ENCODE data around the gene KASH5.
A peak's percentile ranks its signal among the peaks of the same experiment; 100 is the strongest.

KASH5 gene

DNA sequence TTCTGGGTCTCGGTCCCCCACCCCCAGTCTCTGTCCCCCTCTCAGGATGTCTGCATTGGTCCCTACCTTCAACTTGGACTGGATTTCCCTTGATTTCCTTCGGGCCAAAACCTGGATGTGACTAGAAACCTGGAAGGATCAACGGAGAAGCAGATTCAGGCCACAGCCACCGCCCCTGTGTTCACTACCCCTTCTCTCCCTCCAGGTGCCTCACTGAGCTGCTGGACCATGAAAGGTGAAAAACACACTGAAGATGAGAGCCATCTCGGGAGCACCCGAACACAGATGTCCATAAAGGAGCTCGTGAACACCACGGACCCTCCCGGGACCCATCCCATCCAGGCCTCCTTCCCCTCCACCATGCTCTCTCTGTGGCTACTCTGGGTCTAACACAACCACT, 30.9 kb upstream of the KASH5 start:
- H3K27ac ChIP-seq = no peak overlapping the region
- H3K36me3 ChIP-seq = peaks cover 26% of the 10 kb centered on the region
- H3K9me3 ChIP-seq (ENCODE audit: severe bottlenecking) = no peaks in the 10 kb centered on the region
- no peaks in the 10 kb centered on the region for H3K27me3 ChIP-seq (ENCODE audit: insufficient read depth, low read depth, severe bottlenecking)
- H3K4me3 ChIP-seq (ENCODE audit: low read depth, low read length) = no peak overlapping the region
- no peak for DNase-seq
- TF ChIP-seq, protein P1, sequence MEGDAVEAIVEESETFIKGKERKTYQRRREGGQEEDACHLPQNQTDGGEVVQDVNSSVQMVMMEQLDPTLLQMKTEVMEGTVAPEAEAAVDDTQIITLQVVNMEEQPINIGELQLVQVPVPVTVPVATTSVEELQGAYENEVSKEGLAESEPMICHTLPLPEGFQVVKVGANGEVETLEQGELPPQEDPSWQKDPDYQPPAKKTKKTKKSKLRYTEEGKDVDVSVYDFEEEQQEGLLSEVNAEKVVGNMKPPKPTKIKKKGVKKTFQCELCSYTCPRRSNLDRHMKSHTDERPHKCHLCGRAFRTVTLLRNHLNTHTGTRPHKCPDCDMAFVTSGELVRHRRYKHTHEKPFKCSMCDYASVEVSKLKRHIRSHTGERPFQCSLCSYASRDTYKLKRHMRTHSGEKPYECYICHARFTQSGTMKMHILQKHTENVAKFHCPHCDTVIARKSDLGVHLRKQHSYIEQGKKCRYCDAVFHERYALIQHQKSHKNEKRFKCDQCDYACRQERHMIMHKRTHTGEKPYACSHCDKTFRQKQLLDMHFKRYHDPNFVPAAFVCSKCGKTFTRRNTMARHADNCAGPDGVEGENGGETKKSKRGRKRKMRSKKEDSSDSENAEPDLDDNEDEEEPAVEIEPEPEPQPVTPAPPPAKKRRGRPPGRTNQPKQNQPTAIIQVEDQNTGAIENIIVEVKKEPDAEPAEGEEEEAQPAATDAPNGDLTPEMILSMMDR (IDR thresholded peaks at IDR 0.05; ENCODE audit: low read depth, low read length) = no peak

DNA sequence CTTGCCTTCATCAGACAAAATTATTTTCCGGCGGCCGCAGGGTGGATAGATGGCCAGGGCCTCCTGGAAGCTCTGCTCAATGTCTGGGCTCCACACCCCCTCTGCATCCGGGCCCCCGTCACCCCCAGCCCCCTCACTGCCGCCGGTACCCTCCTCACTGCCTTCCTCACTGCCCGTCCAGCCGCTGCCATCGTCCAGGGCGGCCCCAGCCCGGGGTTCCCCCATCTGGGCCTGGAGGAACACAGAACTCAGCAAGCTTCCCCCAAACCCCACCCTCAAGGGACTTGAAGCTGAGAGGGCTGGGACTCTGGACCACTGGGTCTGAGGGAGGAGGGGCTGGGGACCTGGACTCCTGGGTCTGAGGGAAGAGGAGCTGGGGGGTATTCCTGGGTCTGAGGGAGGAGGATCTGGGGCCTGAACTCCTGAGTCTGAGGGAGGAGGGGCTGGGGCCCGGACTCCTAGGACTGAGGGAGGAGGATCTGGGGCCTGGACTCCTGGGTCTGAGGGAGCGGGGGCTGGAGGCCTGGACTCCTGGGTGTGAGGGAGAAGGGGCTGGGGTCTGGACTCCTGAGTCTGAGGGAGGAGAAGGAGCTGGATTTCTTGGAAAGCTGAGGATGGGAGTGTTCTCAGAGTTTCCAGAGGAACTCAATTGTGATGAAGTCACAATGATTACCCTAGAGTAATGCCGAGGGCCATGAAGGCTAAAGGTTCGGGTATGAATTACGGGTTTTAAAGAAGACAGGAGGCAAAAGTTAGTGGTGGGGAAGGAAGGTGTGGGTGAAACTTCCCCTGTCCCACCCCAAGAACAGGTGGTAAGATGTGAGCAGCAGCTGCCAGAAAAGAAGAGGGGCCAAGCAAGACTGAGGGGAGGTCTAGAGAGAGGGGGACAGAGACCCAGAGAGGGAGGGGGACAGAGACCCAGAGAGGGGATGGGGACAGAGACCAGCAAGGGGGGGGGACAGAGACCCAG, 27.9 kb upstream of the KASH5 start:
- Histone ChIP-seq H3K27me3 (ENCODE audit: insufficient read depth, low read depth, severe bottlenecking) (no peaks in the 10 kb centered on the region), H3K9me3 (ENCODE audit: severe bottlenecking) (no peaks in the 10 kb centered on the region), H3K4me3 (ENCODE audit: low read depth, low read length) (no peak overlapping the region), H3K36me3 (peaks cover 18% of the 10 kb centered on the region), H3K27ac (no peak overlapping the region)
- no peak for DNase-seq
- TF ChIP-seq, protein P1 (IDR thresholded peaks at IDR 0.05; ENCODE audit: low read depth, low read length) = no peak

DNA sequence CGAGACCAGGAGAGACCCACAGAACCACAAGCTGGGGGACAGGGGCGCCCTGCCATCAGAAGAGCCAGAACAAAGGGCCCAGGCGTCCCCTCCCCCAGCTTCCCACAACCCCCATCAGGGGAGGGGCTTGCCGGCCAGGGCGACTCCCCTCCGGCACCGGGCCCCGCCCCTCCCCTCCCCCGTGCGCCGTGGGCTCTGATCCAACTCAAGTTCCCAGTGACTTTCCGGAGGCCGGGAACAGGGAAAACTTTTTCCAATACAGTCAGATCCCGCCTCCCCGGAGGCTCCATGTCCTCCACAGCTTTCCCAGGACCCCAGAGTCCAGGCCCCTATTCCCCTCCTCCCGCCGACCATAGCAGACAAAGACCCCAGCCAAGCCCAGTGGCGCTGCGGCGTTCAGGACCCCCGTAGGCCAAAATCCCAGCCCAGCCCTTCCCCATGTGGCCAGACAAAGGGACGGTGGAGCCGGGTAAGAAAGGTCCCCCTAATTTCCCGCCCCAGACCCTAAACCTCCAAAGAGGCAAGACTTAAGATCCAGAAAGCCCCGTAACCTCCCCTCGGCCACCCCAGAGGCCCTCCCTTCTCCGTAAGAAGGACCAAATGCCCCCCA, 26.5 kb upstream of the KASH5 start:
- peaks cover 14% of the 10 kb centered on the region; the same call in 1 of the 2 replicates for H3K36me3 ChIP-seq
- peak overlapping the region; percentile 81 for H3K27ac ChIP-seq
- H3K9me3 ChIP-seq (ENCODE audit: severe bottlenecking) = no peaks in the 10 kb centered on the region
- peak; percentile 79 for DNase-seq
- H3K4me3 ChIP-seq (ENCODE audit: low read depth, low read length) = peak overlapping the region; percentile 87
- TF ChIP-seq, protein P1 (IDR thresholded peaks at IDR 0.05; ENCODE audit: low read depth, low read length) = no peak
- H3K27me3 ChIP-seq (ENCODE audit: insufficient read depth, low read depth, severe bottlenecking) = no peaks in the 10 kb centered on the region

DNA sequence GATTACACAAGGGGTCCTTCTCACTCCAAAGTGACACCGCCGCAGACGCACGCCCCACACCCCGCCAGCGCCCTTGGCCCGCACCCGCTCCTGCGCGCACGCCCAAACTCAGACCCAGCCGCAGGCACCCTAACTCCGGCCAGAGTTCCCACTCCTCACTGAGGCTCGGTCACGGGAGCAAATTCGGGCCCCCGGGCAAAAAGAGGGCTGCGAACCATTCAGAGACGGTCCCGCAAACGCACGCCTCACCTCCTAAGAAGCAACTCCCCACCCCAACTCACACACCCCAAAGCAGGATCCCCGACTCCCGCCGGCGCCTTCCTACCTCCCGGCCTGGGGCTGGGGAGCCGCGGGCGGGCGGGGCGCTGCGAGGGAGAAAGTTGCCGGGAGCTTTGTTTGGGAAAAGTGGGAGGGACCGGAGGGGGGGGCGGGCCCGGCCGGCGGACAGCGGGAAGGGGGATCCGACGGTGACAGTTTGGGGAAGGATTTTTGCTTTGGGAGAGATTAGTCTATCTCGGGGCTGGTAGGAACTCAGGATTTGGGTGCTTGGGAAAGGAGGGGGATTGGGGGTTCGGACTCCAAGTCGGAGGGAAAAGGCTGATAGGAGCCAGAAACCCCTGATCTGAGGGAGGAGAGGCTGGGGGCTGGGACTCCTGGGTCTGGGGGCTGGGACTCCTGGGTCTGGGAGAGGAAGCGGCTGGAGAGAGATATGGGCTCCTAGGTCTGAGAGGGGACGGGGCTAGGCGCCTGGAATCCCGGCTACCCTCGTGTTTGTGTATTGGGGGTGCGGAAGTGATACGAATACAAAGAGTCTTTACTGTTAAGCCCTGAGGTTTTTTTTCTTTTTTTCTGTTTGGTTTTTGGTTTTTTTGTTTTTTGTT, 25.8 kb upstream of the KASH5 start, which contains the start of gene TEAD2:
TEAD2 (minus strand) TSS at position 369 of the 881 bp plus-strand sequence. CDS start 2,341 bp downstream, outside the sequence.
- peak; percentile 63 for DNase-seq
- peak within 1 kb of the TSS; percentile 87 for H3K4me3 ChIP-seq (ENCODE audit: low read depth, low read length)
- H3K27ac ChIP-seq = peak within 1 kb of the TSS; percentile 81
- TF ChIP-seq, protein P1 (IDR thresholded peaks at IDR 0.05; ENCODE audit: low read depth, low read length) = no peak
- no peaks in the 10 kb centered on the region for H3K9me3 ChIP-seq (ENCODE audit: severe bottlenecking)
- no peaks in the 10 kb centered on the region for H3K27me3 ChIP-seq (ENCODE audit: insufficient read depth, low read depth, severe bottlenecking)
- peaks cover 14% of the 10 kb centered on the region; the same call in 1 of the 2 replicates for H3K36me3 ChIP-seq

DNA sequence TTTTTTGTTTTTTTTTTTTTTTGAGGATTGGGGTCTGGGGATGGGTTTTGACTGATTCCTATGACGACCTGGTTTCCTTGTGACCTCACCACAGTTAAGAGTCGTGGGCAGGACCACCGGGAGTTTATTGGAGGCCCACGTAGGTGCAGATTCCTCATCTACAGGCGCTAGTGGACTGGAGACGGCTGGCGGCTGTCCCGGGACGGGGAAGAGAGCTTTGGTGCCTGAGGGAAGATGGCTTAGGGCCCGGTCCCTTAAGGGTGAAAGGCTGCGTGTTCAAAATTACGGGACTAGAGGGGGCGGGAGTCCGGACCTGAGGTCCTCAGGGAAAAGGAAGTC, 25.2 kb upstream of the KASH5 start:
- Histone ChIP-seq H3K9me3 (ENCODE audit: severe bottlenecking) (no peaks in the 10 kb centered on the region), H3K4me3 (ENCODE audit: low read depth, low read length) (peak overlapping the region; percentile 87), H3K27ac (0 out of 2 replicates have a peak overlapping the region, but pooled peaks have one; percentile 14), H3K36me3 (peaks cover 11% of the 10 kb centered on the region; the same call in 1 of the 2 replicates), H3K27me3 (ENCODE audit: insufficient read depth, low read depth, severe bottlenecking) (no peaks in the 10 kb centered on the region)
- TF ChIP-seq, protein P1 (IDR thresholded peaks at IDR 0.05; ENCODE audit: low read depth, low read length) = no peak
- DNase-seq = no peak

Measured in WERI-Rb-1 (cell line).